Measurements from ENCODE around the gene LRRC4C. TPM values are rescaled to one million over a fixed set of nuclear protein-coding genes. Genes with fewer than 3 reads are reported as not detected.

LRRC4C gene
- total RNA-seq, 1 donor from 2014 or later, result 16.9 TPM

- DNase-seq (ENCODE audit: low spot score in 2 of 2, unreplicated experiment in 2 of 2), result no peak
- no peak overlapping the region for H3K27ac Mint-ChIP-seq
- peaks cover 59% of the 10 kb centered on the region for H3K4me1 Mint-ChIP-seq
- peak overlapping the region; percentile 81 for H3K4me3 Mint-ChIP-seq
- no peak for TF ChIP-seq CTCF (IDR thresholded peaks at IDR 0.05; ENCODE audit: unreplicated experiment)
- H3K9me3 Mint-ChIP-seq, result no peaks in the 10 kb centered on the region
- H3K36me3 Mint-ChIP-seq, result no peaks in the 10 kb centered on the region
- peaks cover 25% of the 10 kb centered on the region for H3K27me3 Mint-ChIP-seq (ENCODE audit: low read depth)
Observed at GRCh38 chr11:40290171-40290631, 1169.3 kb downstream of the LRRC4C start.

DNA sequence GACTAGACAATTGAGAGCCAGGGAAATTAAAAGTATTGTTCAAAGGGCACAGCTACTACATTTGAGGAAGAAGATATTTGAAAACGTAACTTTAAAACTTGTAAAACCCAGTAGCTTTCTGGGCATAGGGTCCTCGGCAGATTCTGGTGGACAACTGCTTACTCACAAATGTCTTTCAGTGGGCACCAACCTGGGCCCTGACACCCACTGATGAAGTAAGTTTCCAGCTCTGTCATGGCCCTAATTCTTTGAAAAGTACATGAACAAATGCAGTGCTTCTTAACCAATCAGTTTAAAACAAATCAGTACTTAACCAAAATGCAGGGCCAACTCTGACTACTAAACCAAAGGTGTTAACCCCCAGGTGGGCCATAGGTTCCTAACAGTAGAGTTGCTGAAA is 1170.1 kb downstream of the LRRC4C start:
- no peaks in the 10 kb centered on the region for H3K9me3 Mint-ChIP-seq
- peaks cover 29% of the 10 kb centered on the region for H3K27me3 Mint-ChIP-seq (ENCODE audit: low read depth)
- peaks cover 1% of the 10 kb centered on the region for H3K36me3 Mint-ChIP-seq
- TF ChIP-seq CTCF (IDR thresholded peaks at IDR 0.05; ENCODE audit: unreplicated experiment), result no peak
- DNase-seq (ENCODE audit: low spot score in 2 of 2, unreplicated experiment in 2 of 2), result no peak
- H3K4me1 Mint-ChIP-seq, result peaks cover 62% of the 10 kb centered on the region
- no peak overlapping the region for H3K27ac Mint-ChIP-seq
- peak overlapping the region; percentile 81 for H3K4me3 Mint-ChIP-seq

DNA sequence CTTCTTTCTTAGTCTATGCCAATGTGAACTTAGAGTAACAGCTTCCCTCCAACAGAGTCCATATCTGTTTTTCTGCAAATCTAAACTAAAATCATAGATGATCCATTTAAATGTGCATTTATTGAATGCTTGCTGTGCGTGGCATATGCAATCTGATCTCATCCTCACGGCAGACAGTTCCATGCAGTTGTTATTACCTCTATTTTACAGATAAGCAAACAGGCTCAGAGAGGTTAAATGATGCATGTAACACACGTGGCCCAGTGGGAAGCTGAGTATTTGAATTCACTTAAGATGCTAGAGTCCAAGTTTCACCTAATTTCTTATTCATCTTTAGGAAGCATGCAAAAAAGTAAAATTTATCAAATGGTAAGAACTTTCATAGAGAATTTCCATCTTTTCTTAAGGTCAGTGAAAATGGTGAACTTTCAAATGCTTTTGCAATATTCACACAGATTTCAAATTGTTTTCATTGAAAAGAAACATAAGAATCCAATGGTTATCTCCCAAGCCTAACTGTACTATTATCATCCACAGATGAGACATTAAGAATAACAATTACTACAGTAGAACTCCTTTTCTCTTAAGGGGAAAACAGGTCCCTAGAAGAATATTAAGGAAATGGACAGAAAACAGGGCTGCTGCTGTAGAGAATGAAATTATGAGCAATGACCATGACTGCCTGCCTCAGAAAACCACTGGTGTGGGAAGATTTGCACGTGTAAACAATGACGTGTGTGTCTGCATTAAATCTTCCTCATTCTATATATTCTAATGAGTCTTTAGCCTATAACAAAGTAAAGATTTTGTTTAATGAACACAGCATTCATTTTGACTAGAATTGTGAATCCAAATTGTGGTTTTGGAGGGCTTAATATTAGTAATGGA is 1171.3 kb downstream of the LRRC4C start:
- Mint-ChIP-seq H3K27ac (no peak overlapping the region), H3K36me3 (peaks cover 3% of the 10 kb centered on the region), H3K27me3 (ENCODE audit: low read depth) (peaks cover 29% of the 10 kb centered on the region), H3K4me3 (no peak overlapping the region), H3K9me3 (no peaks in the 10 kb centered on the region), H3K4me1 (peaks cover 55% of the 10 kb centered on the region)
- no peak for TF ChIP-seq CTCF (IDR thresholded peaks at IDR 0.05; ENCODE audit: unreplicated experiment)
- DNase-seq (ENCODE audit: low spot score in 2 of 2, unreplicated experiment in 2 of 2), result no peak

DNA sequence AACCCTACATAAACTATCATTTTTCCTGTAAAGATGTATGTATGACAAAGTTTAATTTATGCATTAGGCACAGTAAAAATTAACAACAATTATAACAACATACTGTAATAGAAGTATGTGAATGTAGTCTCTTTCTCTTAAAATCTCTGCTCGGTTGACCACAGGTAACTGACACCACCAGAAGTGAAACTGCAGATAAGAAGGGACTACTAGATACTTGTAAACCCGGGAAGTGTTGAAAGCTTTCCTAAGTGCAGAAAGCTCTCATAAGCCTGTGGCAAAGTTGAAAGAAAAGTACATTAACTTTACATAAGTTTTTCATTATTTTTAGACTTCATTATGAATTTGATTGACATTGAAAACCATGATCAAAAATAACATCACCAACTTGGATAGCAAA is 1173.3 kb downstream of the LRRC4C start:
- Mint-ChIP-seq H3K4me3 (no peak overlapping the region), H3K9me3 (no peaks in the 10 kb centered on the region), H3K4me1 (peaks cover 45% of the 10 kb centered on the region), H3K27me3 (ENCODE audit: low read depth) (peaks cover 22% of the 10 kb centered on the region), H3K27ac (no peak overlapping the region), H3K36me3 (peaks cover 3% of the 10 kb centered on the region)
- DNase-seq (ENCODE audit: low spot score in 2 of 2, unreplicated experiment in 2 of 2), result no peak
- TF ChIP-seq CTCF (IDR thresholded peaks at IDR 0.05; ENCODE audit: unreplicated experiment), result no peak

GRCh38 chr11:40285558-40285957 is 1173.9 kb downstream of the LRRC4C start:
- H3K9me3 Mint-ChIP-seq, result no peaks in the 10 kb centered on the region
- no peak overlapping the region for H3K27ac Mint-ChIP-seq
- H3K4me3 Mint-ChIP-seq, result no peak overlapping the region
- peaks cover 45% of the 10 kb centered on the region for H3K4me1 Mint-ChIP-seq
- peaks cover 3% of the 10 kb centered on the region for H3K36me3 Mint-ChIP-seq
- no peak for DNase-seq (ENCODE audit: low spot score in 2 of 2, unreplicated experiment in 2 of 2)
- TF ChIP-seq CTCF (IDR thresholded peaks at IDR 0.05; ENCODE audit: unreplicated experiment), result no peak
- H3K27me3 Mint-ChIP-seq (ENCODE audit: low read depth), result peaks cover 23% of the 10 kb centered on the region

All from mesothelial cell of epicardium (in vitro differentiated cells).